HL-60 (cell line): ENCODE results near the gene UTP25.

Source experiments
- CTCF ChIP-seq: IDR thresholded peaks from one replicate; pipeline ENCODE4 v1.5.1; 2011; ENCODE audit warnings: low read length, control low read depth, inconsistent platforms; ENCODE audit not compliant: insufficient read depth
- POLR2AphosphoS5 ChIP-seq: IDR thresholded peaks from 2 replicates; pipeline ENCODE4 v1.6.1; 2012; ENCODE audit warnings: low read depth

GRCh38 chr1:209802780-209803152, 25.0 kb upstream of the UTP25 start:
- TF ChIP-seq CTCF (no peak), POLR2AphosphoS5 (no peak)
